Activated T-helper 1 cell treated with Interleukin-2 at 50 U/mL for 16 hours (primary cell): ENCODE results near the gene SCN4A.

Experiments used
- DNase-seq: peaks from one replicate; pipeline ENCODE4 v3.0.0-alpha.2; 2020; ENCODE audit warnings: low read depth

The SCN4A gene

DNA sequence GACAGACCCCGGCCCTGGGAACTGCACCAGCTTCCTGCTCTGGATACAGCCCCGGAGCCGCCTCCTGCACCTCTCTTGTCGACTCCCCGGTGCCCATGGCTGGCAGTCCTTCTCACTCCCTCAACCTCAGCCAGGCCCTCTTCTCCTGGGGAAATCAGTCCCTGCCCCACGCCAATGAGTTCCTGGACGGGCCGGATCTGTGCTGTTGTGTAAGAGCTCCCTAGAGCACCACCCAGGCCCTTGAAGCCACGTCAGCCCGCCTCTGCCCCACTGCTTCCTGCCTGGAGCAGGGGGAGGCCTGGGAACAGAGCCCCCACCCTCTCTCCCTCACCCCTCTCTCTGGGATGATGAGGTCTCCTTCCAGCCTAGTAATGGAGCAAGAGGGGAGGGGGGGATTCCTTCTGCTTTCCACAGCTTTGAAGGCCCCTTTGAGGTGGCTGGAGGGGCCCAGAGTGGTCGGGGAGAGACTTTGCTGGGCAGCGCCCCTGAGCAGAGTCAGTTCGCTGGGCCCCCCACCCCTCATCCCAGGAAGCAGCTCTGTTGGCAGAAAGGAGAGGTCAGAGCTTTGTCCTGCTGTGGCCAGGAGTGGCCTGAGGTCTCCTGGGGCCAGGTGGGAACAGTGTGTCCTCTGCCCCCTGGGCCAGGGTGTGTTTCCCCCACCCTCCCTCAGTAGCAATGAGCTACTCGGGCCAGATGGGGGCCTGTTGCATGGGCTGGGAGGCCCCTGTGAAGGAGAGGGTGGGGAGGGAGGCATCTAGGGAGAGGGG is 29.2 kb upstream of the SCN4A start:
- DNase-seq, result no peak

DNA sequence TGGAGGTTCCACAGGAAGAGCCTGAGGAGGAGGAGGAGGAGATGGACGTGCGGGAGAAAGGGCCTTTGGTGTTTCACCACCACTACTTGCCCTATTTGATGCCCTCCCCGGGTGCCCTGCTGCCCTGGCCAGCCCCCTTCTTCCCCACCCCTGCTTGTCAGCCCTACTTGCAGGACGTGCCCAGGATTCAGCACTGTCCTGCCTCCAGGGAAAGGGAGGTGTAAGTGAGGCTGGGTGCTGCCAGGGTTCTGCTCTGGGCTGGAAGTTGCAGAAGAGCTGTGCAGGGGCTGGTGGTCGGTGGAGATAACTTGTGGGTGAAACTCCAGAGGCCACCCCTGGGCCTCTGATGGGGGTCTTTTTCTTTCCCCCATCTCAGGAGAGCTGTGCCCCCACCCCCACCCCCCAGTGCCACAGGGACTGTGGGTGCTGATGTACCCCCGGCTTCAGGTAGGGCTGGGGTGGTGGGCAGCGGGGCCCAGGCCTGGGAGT is 28.4 kb upstream of the SCN4A start:
- no peak for DNase-seq

DNA sequence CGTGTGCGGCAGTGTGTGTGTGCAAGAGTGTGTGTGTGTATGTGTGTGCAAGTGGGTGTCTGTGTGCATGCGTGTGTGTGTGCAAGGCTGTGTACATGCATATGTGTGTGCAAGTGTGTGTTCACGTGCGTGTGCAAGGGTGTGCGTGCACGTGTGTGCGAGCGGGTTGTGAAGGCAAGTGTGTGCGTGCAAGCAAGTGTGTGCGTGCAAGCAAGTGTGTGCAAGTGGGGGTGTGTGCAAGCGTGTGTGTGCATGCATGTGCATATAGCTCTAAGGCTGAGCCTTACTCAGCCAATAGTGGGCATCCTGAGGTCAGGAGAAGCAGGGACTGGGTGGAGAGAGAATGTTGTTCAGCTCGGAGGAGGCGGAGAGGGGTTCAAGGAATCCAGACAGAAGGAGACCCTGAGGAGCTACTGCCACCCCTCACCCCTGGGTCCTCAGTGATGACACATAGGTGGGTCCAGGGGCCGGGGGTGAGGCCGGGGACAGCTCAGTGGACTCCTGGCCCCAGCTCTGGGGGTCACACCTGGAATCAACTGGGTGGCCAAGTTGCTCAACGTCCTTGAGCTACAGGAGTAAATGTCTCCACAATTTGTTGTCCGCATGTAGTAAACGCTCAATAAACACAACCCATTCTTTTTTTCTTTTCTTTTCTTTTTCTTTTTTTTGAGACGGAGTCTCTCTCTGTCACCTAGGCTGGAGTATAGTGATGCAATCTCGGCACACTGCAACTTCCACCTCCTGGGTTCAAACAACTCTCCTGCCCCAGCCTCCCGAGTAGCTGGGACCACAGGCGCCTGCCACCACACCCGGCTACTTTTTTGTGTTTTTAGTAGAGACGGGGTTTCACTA is 27.2 kb upstream of the SCN4A start:
- no peak for DNase-seq

DNA sequence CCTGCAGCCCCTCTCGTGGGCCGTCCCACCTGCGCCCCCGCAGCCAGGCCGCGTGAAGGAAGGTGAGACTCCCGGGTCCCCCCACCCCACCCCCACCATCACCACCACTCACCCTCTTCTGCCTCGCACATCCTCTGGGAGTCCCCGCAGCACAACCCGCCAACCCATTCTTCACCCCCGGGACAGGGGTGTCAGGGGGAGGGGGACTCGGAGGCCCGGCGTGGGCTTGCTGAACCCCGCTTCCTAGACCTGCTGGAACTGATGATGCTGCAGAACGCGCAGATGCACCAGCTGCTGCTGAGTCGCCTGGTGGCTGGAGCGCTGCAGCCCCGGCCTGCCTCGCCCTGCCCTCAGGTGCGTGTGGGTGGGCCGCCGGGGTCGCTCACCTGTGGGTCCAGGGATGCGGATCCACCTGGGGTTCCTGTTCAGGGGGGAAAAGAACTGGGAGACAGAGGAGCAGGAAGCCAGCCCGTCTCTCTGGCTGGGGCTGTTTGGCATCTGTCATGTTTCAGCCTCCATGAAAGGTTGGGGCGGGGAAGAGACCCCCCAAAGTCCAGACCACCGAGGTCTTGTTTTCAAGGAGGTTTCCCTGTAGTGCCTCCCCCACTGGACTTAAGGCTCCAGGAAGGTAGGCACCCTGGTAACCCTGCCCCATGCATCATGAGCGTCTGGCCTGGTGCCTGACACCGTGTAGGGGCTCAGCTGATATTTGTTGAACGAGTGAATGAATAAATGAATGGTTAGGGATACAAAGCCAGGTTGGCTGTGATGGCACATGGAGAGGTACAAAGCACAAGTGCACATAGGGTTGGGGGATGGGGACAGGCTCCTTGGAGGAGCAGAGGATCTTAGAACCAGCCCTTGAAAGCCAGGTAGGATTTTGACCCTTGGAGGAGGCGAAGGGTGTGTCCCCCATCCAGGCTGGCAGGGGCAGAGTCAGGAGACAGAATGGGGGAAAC is 26.3 kb upstream of the SCN4A start:
- no peak for DNase-seq

DNA sequence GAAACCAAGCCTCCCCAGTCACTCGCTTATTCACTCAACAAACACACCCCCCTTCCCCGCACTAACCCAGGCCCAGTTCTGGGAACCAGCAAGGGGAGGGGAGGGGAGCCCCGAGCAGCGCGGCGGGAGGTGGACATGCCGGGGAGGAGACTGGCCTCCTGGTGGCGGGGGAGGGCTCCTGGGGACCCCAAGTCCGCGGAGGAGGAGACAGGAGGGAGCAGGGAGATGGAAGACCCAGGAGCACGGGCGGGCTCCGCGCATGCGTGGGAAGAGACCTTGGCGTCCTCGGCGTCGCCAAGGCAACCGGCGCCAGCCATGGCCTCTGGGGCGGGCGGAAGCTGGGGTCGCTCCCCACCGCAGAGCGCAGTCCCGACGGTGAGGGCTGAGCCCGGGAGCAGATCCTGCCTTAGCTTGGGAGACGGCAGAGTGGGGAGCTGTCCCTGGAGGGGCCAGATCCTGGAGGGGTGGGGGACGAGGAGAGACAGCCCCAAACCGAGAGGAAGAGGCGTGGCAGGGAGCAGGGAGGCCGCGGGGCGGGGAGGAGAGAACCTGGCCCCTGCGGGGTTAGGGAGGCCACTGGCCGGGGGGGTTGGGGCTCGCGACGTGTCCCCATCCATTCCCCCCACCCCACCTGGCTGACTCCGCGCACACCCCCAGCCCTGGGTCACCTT is 25.5 kb upstream of the SCN4A start, which contains the start of gene PRR29:
Gene PRR29, plus strand, starts transcription at position 302 of the 671 bp plus-strand sequence. Its CDS starts 14 bp downstream, at position 316.
- peak; percentile 69 for DNase-seq

DNA sequence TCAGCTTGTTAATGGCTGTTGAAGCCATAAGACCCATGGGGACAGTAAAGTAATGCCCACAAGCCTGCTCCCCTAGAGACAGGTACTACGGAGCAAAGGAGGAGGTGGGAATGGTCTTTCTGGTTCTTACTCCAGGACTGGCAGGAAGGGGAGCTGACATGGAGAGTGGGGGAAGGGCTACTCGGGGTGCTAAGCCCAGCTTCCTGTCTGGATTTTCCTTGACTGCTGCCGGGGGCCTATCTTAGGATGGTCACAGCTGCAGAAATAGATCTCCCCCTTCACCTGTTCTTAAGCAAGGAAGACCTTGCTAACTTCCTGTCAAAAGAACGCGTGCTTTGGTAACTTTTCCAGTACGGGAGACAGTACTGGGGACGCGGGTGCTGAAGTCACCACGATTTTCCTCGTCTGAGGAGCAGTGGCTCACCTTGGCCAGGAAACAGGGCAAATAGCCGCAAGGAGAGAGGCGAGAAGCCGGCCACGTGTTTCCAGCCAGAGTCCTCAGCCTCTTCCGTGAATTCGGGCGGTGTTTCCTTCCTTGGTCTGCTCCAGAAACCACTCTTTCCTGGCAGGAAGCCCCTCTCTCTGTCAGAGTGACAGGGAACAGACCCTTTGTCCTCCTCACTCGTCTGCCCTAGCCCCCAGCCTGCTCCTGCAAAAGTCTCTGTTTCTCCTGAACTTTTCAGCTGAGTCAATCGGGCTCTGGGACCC is 24.8 kb upstream of the SCN4A start:
- no peak for DNase-seq

DNA sequence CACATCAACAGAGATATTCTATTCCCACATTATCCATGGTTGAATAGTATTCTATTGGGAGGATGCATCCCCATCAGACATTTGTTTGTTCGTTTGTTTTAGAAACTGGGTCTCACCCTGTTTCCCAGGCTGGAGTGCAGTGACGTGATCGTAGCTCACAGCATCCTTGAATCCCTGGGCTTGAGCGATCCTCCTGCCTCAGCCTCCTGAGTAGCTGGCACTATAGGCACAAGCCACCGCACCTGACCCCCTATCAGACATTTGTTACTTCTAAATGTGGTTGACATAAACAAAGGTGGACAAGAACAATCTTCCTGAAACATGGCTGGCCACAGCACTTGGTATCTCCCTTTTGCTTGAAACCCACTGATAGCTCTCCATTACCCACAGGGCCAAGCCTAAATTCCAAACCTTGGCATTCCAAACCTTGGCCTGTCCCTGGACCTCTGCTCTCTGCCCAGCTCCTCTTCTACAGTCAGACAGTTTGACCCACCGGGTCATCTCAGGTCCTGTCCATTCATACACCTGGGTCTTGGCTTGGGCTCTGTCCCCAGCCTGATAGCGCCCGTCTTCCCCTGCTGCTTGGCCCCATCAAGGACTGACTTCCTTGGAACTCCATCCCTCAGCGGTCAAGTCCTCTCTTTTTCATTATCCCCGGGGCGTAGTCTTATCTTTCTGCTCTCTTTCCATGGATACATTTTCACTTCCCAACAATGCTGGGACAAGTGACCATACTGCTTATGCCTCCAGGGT is 23.9 kb upstream of the SCN4A start:
- no peak for DNase-seq

DNA sequence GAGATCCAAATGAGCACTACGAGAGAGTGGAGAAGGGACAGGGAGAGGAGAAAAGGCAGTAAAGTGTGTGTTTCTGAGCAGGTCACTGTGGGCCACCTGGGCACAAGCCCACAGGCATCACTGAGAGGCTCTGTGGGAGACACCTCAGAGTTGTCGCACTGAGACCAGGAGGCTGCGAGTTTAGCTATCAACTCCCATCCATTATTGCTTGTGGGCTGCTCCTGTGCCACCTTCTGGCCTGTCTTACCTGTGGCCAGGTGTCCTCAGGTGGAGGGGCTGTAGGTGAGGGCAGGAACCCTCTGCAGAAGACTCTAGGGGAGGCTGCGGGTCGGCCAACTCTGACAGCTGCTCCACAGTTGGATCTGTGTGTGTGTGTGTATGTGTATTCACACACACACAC is 22.9 kb upstream of the SCN4A start:
- no peak for DNase-seq

DNA sequence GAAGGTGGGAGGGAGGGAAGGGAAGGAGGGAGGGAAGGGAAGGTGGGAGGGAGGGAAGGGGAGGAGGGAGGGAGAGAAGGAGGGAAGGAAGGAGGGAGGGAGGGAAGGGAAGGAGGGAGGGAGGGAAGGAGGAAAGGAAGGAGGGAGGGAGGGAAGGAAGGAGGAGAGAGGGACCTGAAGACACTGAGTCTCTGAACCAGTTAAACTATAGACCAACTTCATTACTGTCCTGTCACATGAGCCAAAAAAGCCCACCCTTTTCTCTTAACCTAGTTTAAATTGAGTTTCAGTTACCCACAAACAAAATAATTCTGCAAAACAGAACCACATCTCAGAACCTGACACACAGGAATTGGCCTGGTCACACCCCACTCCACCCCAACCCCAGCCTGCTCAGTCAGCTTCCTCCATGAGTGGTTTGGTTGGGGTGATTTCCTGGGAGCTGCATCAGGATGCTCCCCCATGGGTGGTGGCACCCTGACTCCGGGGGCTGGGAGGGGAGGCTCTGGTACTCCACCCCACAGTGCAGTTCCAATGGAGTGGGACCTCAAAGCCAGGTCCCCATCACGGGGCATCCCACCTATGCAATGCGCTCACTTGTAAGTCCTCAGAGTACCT is 20.8 kb upstream of the SCN4A start:
- peak; percentile 12 for DNase-seq

DNA sequence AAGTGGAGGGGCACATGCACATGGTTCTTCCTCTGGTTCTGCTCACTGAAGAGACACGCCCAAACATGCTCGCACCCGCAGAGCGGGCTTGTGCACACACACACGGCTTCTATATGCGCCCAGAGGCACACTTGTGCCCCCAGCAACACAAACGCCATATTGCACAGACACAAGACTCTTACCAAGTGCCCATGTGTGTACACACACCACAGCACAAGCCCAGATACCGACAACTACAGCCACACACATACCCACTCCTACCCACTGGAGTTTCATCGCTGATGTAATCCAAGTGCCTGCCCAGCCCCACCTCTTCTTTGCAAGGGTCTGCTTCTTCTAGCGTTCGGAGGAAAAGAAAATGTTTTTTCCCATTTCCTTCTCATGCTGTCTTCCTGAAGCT is 18.9 kb upstream of the SCN4A start:
- no peak for DNase-seq

DNA sequence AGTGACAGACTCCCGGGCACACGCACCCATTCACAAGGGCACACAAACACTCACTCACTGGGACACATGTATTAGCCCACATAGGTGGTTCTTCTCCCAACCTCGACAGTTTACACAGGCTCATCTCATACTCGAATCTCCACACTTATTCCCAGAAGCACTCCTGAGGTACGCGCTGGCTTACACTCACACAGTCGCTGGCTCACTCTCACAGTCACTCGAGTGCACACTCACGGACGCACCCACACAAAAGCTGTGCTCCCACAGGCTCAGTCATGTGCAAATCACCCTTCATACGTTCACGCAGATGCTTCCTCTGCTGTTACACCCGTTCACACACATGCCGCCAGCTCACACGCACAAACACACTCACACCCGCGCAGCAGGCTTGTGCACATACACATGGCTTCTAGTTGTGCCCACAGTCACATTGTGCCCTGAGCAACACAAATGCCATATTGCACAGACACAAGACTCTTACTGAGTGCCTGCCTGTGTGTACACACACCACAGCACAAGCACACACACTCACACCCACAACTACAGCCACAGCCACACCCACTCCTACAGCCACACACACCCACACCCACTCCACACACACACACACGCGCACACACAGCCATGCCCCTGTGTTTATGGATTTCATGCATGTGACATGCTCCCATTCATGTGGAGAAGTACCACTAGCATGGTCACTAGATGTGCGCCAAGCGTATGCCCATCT is 17.1 kb upstream of the SCN4A start:
- DNase-seq, result no peak

DNA sequence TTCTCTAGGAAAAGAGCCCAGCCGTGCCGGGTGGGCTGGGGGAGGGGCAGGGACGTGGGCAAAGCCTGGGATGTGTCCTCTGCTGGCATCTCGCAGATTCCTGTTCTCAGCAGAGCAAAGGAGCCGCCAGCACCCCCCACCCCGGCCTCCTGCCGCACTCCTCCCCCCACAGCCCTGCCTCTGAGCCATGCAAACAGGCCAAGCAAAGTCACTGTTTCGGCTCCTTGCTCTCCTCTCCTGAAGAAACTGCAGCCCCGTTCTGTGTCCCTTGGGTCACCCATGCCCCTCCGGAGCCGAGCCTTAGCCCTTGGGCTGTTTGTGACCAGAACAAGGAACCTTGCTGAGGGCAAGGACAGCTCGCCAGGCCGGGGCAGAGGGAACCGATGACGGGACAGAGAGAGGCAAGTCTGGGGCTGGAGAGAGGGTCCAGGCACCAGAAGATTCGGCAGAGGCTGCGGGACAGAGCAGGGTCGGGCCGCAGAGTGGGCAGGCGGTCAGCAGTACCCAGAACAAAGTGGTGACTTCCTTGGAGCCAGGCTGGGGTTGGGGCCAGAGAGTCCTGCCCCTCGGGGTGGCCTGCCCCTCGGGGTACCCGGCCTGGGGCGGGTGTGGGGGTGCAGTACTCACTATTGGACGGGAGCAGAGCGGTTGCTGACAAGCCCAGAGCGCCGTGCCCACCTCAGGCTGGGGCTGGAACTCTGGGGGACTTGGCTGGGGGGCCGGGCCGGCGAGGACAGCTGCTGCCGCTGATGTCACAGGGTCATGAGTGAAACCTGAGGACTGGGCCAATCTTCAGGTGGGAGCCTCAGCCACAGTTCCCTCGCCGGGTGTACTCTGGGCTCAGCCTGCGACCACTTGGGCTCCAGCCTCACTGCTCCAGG is 16.3 kb upstream of the SCN4A start:
- no peak for DNase-seq

DNA sequence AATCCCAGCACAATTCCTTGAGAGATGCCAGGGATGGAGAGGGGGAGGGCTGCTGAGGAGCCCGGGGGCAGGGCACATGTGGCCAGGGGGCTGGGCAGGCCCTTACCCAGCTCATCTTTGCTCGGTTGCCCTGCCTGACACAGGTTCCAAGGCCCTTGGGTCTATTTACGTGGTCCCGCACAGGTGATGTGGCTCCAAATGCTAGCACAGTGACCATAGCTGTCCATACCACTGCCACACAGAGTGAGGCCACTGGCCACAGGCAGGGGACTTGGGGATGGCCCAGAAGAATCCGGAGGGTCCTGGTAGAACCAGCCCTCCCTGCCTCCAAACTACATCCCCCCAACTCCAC is 15.4 kb upstream of the SCN4A start:
- DNase-seq, result no peak

DNA sequence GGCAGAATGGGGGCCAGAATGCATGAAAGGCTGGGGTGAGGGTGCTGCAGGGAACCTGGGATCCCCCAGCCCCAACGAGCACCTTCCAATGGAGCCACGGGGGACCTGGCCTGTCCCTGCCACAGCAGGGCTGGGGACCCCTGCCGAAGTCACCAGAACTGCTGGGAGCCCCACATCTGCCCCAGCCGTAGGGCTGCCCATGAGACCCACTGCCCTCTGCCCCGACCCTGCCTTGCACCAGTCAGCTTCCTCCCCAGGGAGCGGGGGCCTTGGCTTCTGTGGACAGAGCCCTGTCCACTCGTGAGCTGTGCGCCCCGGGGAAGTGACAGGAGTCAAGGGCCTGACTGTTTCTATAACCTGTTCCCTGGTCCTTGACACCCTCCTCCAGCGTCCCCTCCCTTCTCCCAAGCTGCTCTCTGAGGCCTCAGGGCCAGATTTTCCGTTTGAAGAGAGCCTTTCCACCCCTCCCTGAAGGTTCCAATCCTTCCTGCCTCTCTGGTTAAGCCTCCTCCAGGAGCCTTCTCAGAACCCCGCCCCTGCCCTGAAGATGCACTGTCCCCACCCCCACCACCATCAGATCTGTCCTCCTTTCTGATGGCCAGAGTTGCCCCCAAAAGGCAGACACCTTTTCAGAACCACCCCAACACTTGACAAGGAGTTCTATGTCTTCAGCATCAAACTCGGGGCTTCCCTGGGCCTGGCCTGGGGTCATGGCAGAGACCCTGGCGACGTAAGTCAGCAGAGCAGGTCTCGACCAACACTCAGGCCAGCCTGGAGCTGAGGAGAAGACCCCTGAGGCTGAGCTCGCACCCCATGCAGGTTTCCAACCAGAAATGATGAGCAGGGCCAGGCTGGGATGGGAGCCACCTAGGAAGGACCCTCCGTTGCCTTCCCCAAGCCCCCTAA is 14.8 kb upstream of the SCN4A start:
- DNase-seq, result no peak

DNA sequence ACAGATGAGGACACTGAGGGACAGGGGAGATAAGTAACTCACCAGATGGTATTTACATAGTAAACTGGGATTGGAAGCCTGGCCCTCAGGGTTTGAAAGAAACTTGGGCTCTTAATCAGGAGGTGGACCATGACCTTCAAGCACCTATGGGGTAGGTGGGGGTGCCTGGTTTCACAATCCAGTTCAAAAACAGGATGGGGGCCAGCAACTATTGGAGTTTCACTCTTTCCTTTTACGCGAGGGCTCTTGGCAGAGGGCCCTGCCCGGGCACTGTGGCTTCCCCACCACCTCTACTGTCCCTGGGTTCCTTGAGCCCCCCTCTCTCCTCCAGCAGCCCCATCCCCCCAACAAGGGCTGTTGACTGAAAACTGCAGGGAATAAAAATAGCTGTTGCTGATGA is 14.1 kb upstream of the SCN4A start:
- DNase-seq, result no peak

DNA sequence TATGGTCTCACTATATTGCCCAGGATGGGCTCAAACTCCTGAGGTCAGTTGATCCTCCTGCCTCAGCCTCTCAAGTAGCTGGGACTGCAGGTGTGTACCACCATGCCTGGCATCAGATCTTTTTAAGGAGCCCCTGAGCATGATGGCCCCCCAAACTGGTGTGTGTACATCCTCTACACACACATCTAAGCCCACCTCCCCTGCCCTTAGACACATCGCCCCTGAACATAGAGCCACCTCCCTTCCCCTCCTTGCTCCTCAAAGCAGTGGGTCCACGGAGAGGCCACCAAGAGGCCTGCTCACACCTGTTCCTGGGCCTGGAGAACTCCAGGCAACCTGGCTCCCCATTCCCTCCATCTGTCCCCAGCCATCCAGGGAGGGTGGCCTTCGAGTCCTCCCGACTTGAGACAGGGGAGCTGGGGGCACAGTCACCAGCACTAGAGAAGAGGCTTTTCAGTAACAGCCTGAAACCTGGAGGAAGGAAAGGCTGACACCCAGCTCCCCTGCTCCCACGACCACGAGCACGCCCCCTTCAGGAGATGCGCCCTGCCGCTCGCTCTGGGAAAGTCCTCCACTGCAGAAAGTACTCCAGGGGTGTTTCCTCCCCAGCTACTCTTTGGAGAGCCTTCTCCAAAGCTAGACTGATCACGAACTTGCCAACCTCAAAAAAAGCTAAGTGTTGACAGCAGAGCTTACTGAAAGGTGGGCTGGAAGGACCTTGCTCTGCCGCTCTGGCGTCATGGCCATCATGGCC is 12.8 kb upstream of the SCN4A start:
- DNase-seq, result no peak
